Stimulated activated CD8-positive, alpha-beta memory T cell treated with anti-CD3 and anti-CD28 coated beads, Interleukin-15, amount 100 ng/mL, for 48 hours (primary cell): ENCODE data around the gene DNAH14.
"Not testable (repeated sequence)": the region's sequence is repeated elsewhere in the genome, so short reads cannot be mapped to it uniquely, and the experiment has no call there.

Experiments
- DNase-seq, 2 donors: peaks; one replicate each; pipeline ENCODE4 v3.0.0-alpha.2; 2020; ENCODE audit warnings: low read depth in 2 of 2

Gene DNAH14

GRCh38 chr1:224921354-224921753 is 8.1 kb upstream of the DNAH14 start:
- no peak for DNase-seq

- DNase-seq = no peak
These were observed 6.9 kb upstream of the DNAH14 start for GRCh38 chr1:224922404-224923164.

- no peak for DNase-seq
These were observed 5.7 kb upstream of the DNAH14 start for GRCh38 chr1:224923726-224924125.

- DNase-seq = not testable (repeated sequence)
These were observed 1.8 kb upstream of the DNAH14 start for GRCh38 chr1:224927631-224928030.

GRCh38 chr1:224928906-224929305 is 569 bp upstream of the DNAH14 start:
- DNase-seq = no peak

GRCh38 chr1:224931605-224932004 is 2.1 kb downstream of the DNAH14 start:
- no peak for DNase-seq

- no peak for DNase-seq
These were observed 3.3 kb downstream of the DNAH14 start for GRCh38 chr1:224932607-224933249.

- no peak for DNase-seq
These were observed 4.1 kb downstream of the DNAH14 start for GRCh38 chr1:224933584-224933983.

- no peak for DNase-seq
These were observed 9.2 kb downstream of the DNAH14 start for GRCh38 chr1:224938652-224939051.

GRCh38 chr1:224939844-224940425 is 10.5 kb downstream of the DNAH14 start:
- no peak for DNase-seq

GRCh38 chr1:224940735-224941134 is 11.3 kb downstream of the DNAH14 start:
- not testable (repeated sequence) for DNase-seq

GRCh38 chr1:224945651-224946348 is 16.3 kb downstream of the DNAH14 start:
- not testable (repeated sequence) for DNase-seq

- DNase-seq = not testable (repeated sequence)
These were observed 16.8 kb downstream of the DNAH14 start for GRCh38 chr1:224946349-224946691.

GRCh38 chr1:224957696-224958095 is 28.2 kb downstream of the DNAH14 start:
- no peak for DNase-seq

GRCh38 chr1:224958490-224958889 is 29.0 kb downstream of the DNAH14 start:
- DNase-seq = no peak

GRCh38 chr1:224959115-224959514 is 29.6 kb downstream of the DNAH14 start:
- DNase-seq = no peak

GRCh38 chr1:224959656-224960055 is 30.2 kb downstream of the DNAH14 start:
- no peak for DNase-seq

- no peak for DNase-seq
These were observed 50.7 kb downstream of the DNAH14 start for GRCh38 chr1:224980181-224980580.

GRCh38 chr1:224981922-224982354 is 52.5 kb downstream of the DNAH14 start:
- DNase-seq = not testable (repeated sequence)

- no peak for DNase-seq
These were observed 58.6 kb downstream of the DNAH14 start for GRCh38 chr1:224988042-224988441.

- DNase-seq = no peak
These were observed 60.1 kb downstream of the DNAH14 start for GRCh38 chr1:224989615-224990014.

GRCh38 chr1:224991550-224991949 is 62.1 kb downstream of the DNAH14 start:
- not testable (repeated sequence) for DNase-seq
